ELR (cell line): ENCODE measurements around the gene MTR.
A peak's percentile ranks its signal among the peaks of the same experiment; 100 is the strongest.

Experiments used
- DNase-seq: peaks from one replicate; pipeline ENCODE4 v3.0.0-alpha.2; 2015; ENCODE audit warnings: low read depth

Gene MTR

GRCh38 chr1:236779312-236779711 lies 15.8 kb upstream of the MTR start:
- DNase-seq = no peak

DNA sequence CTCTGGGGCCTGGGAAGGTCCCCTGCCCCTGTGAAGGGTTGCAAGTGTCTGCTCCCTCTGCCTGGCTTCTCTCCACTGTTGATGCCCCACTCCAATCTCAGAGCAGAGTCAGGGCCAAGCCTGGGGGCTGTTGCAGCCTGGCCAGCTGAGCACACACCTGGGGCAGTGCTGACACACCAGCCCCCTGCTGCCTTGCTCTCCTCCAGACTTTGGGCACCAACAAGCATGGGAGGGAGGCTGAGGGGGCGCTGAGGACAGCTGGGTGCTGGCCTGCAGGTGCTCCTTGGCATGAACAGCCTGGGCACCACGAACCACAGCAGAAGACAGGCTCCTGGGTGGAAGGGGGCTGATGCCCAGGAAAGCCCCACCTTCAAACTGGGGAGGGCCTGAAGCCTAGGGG lies 9.6 kb upstream of the MTR start:
- DNase-seq = no peak

DNA sequence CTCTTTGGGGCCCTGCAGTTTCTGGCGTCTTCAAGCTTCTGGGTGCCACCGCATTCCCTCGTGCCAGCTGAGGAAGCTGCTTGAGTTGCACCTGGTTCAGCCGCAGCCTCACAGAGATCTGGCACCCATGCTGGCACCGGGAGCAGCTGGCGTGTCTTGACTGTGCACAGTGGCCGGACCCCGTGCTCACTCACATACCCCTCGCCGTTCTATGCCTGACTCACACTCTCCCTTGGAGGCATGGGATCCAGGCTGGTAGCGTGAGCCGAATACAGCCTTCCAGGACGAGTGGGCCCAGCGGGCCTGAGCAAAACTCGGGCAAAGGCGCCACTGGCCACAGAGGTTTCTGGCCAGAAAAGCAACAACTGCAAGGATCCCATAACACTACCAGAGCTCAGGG lies 8.6 kb upstream of the MTR start:
- DNase-seq = no peak

- DNase-seq = no peak
Observed at GRCh38 chr1:236794585-236795034, 482 bp upstream of the MTR start.

DNA sequence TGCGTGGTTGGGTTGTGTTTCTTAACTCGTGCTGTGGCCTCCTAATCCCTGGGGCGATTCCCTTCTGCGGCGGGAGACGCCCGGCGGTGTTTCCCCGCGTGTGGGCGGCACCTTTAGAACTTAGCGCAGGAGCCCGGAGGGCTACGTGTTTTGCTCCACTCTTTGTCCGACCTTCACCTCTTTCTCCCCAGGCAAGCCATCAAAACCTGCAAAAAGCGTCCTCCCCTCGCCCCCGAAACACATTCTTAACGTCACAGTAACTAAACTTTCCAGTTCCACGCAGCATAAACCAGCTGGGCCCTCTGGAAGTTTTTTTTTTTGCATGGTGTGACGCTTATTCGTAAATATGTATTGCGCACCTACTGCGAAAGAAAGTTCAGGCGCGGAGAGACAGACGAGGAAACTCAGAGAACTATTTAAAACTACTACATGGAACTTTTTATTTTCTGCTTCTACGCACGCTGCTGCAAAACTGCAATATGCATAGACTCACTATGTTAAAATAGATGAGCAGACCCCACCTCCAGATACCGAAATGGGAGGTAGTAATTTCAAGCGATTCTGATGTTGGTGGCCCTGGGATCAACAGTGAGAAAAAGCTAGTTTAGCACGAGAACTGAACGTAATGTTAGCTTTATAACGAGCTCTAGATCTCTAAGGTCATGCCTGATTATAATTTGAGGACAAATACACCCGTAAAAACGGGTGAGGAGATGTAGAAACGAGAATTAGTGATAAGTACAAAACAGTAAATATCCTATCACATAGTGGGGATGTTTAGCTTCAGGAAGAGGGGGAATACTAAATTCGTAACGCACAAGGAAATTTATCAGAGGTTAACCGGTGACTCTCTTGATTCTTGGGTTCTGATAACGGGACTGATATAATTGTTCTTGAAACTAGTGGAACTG lies 920 bp downstream of the MTR start:
- peak; percentile 65 for DNase-seq

- no peak for DNase-seq
Observed at GRCh38 chr1:236799001-236799400, 3.9 kb downstream of the MTR start.

DNA sequence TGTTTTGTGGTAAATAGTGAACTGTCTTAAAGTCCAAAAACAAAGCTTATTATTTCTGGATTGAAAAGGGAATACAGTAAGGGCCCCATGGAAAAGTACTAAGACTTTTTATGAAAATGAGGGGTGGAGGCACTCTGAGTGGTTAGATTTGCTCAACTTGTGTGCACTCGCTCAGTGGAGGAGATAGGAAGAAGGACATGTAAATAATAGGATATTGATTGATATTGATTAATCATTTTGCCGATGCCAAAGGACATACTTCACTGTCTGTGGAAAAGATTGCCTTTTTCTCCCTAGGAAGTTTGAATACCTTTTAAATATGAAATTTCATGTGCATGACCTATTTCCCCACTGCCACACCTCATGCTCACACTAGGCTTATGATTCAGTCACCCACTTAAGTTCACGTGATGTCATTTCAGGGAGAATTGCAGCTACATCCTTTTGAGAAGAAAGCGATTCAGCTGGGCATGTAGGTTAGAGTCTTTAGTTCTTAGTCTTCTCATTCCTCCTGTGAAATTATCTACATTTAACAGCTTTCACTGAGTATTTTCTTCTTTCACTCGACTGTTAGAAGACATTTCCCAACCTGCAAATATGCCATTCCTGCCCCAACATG lies 5.0 kb downstream of the MTR start:
- peak; percentile 10 for DNase-seq

DNA sequence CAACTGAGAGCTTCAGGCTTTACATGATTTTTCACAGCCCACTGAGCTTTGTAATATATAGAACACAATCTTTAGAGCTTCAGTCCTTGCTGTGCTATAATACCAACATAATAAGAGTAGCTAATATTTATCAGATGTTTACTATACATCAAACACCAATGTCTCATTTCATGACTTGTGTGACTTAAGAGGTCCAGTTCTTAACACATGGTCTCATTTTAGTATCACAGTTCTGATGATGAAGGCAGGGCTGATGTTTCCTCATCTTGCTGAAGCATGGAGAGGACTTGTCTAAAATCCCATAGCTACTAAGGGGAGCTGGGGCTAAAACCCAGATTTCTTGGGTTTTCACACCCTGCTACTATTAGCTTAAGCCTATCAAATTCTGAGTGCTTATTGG lies 5.5 kb downstream of the MTR start:
- no peak for DNase-seq

- DNase-seq = no peak
Observed at GRCh38 chr1:236802264-236802663, 7.2 kb downstream of the MTR start.

- no peak for DNase-seq
Observed at GRCh38 chr1:236806634-236807033, 11.5 kb downstream of the MTR start.

DNA sequence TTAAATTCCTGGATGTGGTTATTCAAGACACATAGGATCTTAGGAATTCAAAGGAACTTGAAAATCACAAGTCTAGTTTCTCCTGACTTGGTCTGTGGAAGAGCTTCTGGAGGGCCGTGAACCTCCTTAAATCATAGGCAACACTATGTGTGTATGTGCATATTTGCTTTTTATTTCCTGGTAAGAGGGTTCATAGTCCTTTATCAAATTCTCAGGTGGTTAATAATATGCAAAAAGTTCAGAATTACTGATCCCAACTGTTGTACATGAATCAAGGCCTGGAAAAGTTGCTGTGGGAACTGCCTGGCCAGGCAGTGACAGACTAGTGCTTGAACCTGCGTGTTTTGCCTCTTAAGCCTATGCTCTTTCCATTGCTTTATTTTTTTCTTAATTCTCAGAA lies 12.9 kb downstream of the MTR start:
- no peak for DNase-seq

DNA sequence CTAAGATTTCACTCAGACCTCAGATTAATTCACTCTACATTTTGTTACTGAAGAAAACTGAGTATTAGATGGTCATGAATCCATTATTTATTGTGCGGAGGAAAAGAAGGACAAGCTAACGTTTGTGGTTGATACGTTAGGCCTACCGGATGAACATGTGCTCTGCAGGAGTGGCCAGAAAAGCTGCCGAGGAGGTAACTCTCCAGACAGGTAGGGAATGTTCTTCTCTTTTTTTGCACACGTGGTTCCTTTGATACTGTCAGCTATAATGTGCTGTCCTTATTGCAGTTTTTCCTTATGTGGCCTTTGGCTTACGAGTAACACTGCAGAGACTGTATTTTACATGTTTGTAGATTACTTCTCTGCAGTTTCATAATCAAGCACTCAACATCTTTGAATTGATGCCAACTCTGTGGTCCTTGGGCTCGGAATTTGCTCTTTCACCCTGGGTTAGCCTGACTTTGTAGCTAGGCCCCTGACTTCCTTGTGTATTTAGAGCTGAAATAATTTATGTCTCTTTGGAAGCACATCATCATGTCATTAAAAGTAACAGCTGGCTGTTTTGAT lies 13.6 kb downstream of the MTR start:
- no peak for DNase-seq

DNA sequence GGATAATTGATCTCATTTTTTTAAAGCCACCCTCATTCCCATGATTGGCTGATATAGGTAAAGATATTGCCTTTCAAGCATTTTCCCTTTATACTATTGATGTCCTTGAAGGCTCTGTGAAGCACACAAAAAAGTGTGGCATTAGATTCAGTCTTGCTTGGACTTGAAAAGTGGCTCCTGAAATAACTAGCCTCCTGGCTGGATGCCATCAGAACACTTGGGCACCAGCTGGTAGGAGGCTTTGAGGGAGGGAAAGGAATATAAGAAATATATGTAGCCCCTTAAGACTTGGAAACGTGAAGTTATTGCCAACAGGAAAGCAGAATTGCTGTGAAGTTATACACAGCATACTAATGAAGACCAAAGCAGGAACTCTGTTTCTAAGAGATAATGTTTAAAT lies 14.1 kb downstream of the MTR start:
- no peak for DNase-seq

DNA sequence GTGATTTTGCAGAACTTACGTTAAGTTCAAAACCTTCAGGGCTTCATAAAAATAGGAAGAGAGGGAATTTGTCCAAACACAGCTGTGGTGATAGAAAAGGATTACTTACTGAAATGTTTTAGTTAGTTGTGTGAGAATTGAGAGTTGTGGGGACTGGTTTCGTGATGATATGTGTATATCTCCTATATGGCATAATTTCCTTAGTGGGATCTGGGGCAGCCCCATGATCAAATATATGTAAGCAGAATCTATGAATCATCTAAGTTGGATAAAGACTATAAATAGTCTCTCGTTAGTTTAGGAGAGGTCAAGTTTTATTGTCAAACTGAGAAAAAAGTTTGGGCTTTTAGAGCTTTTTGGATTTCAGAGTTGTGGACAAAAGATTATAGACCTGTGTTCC lies 14.9 kb downstream of the MTR start:
- no peak for DNase-seq

DNA sequence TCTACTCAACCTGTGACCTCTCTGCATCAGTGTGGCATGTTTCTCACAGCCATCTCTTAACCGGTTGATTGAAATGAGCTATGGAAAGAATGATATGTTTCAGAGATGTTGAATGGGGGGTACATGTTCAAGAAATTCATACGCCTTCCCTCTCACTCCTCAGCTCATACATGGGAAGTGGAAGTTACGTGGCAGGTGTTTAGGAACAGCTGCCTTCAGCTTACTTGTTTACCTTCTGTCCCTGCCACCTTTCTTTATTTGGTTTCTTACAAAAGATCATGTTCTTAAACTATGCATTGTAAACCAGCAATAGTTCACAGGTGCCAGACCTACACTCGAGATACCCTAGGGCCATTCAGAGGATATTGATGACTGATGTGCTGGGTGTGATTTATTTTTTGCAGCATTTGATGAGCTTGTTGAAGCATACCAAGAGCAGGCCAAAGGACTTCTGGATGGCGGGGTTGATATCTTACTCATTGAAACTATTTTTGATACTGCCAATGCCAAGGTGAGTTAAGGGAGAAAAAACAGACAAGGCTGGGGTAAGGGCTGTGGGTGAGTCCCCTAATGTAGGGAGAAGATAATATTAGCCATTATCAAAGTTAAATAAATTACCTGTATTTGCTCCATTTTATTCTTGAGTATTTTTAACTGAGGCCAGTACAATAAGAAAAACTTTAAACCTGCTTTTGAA lies 17.4 kb downstream of the MTR start:
- DNase-seq = no peak

- DNase-seq = no peak
Observed at GRCh38 chr1:236815941-236816340, 20.8 kb downstream of the MTR start.

DNA sequence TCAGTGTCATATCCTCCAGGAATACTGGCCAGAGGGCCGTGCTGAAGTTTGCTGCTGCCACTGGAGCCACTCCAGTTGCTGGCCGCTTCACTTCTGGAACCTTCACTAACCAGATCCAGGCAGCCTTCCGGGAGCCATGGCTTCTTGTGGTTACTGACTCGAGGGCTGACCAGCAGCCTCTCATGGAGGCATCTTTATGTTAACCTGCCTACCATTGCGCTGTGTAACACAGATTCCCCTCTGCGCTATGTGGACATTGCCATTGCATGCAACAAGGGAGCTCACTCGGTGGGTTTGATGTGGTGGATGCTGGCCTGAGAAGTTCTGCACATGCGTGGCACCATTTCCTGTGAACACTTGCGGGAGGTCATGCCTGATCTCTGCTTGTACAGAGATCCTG lies 24.8 kb downstream of the MTR start:
- no peak for DNase-seq

- no peak for DNase-seq
Observed at GRCh38 chr1:236821091-236821627, 26.1 kb downstream of the MTR start.

DNA sequence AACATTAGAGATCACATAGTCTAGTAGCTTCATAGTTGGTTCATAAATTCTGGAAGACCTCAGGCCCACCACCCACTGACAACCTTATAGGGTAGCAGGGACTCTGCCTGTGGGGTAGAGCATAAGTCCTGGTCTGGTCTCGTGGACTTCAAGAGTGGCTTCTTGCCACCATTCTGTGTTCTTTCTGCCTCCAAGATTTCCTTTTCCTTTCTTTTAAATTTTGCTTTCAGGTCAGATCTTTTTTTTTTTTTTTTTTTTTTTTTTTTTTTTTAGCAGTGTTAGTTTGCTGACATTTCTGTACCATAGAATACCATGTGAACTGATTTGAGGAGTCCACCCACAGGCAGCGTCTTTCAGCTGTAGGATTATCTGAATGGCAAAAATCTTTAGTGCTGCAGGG lies 28.5 kb downstream of the MTR start:
- DNase-seq = no peak

DNA sequence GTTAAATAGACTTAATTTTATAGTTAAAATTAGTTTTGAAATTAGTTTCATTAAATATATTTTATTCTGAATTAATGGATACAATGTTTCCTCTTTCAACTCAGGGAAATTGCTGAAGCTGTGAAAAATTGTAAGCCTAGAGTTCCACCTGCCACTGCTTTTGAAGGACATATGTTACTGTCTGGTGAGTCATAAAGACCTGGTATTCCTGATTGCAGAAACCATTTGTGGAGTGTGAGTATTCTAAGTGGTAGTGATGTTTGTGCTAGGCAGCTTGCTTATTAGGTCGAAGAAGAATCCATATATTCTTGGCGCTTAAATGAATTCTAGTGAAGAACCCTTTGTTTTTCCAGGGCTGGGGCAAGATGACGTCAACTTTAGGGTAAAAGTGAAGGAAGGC lies 34.0 kb downstream of the MTR start:
- no peak for DNase-seq

GRCh38 chr1:236830116-236830515 lies 35.0 kb downstream of the MTR start:
- no peak for DNase-seq

- no peak for DNase-seq
Observed at GRCh38 chr1:236830560-236830959, 35.5 kb downstream of the MTR start.
